GM19324 (cell line): ENCODE results near the gene USP31.
"Not testable (repeated sequence)": the region's sequence is repeated elsewhere in the genome, so short reads cannot be mapped to it uniquely, and the experiment has no call there.

Source experiments
- ATAC-seq: cut with Tn5 transposase; IDR thresholded peaks from one replicate; pipeline ENCODE4 v1.9.1; 2021; ENCODE audit warnings: mild to moderate bottlenecking, moderate library complexity; ENCODE audit not compliant: unreplicated experiment, low FRiP score

USP31 gene

DNA sequence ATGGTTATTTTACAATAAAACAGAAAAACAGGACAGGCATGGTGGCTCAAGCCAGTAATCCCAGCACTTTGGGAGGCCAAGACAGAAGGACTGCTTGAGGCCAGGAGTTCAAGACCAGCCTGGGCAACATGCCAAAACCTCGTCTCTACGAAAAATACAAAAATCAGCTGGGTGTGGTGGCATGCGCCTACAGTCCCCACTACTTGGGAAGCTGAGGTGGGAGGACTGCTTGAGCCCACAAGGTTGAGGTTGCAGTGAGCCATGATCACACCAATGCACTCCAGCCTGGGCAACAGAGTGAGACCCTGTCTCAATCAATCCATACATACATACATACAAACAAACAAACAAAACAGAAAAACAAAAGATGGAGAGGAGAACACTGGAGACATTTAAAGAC, 45.6 kb downstream of the USP31 start:
- no peak for ATAC-seq

DNA sequence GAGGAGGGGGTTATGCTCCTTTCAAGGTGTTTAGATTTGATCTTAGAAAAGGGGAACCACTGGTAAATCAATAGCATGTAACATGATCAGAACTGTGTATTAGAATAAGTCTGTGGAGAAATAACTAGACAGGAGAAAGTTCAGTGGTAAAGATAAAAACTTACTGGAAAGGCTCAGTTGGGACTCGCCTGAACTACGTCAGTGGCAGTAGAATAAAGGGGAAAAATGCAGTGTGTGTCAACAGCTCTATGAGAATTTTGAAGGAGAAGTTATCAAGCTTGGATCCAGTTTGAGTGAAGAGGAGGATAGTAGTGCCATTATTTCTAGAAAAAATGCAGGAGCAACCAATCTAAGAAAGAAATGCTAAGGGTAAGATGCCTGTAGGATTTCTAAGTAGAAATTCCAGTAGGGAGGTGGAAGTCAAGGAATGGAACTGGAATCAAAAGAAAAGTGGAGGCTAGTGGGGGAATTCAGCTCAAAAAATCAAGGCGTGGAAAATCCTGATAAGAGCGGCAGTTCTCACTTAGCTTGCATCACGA, 48.2 kb downstream of the USP31 start:
- ATAC-seq = no peak

DNA sequence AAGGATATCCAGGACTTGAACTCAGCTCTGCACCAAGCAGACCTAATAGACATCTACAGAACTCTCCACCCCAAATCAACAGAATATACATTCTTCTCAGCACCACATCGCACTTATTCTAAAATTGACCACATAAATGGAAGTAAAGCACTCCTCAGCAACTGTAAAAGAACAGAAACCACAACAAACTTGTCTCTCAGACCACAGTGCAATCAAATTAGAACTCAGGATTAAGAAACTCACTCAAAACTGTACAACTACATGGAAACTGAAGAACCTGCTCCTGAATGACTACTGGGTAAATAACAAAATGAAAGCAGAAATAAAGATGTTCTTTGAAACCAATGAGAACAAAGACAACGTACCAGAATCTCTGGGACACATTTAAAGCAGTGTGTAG, 52.8 kb downstream of the USP31 start:
- not testable (repeated sequence) for ATAC-seq

DNA sequence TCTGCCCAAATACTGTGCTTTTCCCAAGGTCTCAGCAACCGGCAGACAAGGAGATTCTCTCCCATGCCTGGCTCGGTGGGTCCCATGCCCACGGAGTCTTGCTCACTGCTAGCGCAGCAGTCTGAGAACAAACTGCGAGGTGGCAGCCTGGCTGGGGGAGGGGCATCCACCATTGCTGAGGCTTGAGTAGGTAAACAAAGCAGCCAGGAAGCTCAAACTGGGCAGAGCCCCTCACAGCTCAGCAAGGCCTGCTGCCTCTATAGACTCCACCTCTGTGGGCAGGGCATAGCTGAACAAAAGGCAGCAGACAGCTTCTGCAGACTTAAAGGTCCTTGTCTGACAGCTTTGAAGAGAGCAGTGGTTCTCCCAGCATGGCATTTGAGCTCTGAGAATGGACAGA, 55.1 kb downstream of the USP31 start:
- ATAC-seq = not testable (repeated sequence)

DNA sequence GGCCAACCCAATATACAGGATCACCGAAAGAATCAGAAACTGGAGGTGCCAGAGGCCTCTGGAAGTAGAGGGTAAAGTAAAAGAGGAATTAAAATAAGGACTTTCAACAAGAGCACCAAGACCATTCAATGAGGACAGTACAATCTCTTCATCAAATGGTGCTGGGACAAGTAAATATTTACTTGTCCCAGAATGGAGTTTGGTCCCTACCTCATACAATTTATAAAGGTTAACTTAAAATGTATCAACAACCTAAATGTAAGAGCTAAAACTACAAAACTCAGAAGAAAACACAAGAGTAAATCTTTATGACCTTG, 56.5 kb downstream of the USP31 start:
- ATAC-seq = no peak

DNA sequence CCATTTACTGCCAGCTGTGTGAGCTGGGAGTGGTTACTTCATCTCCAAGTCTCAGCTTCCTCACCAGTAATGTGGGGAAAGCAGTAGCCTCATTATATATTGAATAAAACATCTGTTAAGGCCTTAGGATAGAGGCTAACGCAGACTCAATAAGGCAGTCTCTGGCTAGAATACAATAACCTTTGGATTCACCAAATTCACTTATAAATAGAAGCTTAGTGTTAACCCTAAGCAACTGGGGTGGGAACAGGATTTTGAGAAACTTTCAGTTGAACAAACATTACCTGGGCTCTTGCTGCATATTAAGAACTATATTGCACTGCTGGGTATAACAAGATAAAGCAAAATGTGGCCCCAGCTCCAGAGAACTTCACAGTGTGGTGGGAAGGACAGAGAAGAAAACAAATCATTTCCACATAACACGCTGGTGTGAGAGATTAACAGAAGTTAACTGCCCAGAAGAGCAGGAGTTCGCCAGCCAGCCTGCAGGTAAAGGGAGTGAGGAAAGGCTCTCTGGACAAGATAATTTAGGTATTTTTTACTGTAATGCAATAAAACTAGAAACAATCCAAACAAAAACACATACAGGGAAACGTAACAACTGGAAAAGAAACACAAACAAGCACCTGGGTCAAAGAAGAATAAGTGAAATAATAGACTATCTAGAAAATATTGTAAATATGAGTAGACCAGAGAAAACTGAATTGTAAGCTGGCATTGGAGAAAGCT, 57.0 kb downstream of the USP31 start:
- ATAC-seq = no peak

DNA sequence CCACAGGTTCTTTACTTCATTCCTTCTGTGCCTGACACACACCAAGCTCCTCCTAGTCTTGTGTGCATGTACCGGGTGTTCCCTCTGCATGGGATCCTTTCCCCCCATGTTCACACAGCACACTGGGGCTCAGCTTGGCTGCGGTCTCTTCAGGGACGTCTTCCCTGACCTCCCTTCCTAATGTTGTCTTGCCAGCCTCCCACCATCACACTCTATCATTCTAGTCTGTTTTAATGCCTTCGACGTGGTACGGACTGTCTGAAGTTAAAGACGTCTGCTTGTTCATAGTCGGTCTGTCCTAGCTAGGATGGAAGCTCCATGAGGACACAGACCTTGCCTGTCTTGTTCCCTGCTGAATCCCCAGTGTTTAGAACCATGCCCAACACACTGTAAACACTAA, 60.1 kb downstream of the USP31 start:
- ATAC-seq = no peak

DNA sequence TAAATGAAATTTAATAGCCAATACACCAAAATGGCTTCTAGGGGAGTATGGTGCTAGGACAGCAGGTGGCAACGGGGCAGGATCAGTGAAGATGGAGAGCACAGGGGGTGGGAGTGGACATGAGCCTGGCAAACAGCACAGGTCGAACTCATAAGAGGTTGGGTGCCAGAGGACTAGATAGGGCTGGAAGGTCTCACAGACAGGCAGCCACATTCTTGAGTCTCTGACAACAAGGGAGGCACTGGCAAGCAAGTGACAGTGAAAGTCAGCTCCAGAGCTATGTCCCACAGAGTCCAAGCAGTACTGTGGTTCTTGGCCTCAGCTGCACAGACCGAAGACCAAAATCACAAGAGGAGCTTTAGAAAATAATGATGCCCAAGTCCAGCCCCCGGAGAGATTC, 61.2 kb downstream of the USP31 start:
- ATAC-seq = no peak

DNA sequence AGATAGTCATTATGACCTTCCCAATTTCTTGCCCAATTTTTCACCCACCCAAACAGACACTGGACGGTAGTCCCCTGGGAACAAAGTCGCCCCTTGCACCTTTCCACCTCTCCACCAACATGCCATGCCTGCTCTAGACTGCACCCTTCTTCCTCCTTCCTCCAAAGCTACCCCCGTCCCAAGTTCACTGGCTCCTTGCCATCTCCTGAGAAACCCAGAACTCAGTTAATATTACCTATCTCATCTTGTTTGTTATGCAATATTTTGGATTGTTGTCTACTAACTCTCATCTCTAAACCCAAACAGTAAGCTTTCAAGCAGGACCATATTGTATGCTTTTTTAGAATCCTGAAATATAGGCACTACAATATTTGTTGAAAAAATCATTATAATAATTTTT, 63.3 kb downstream of the USP31 start:
- no peak for ATAC-seq

DNA sequence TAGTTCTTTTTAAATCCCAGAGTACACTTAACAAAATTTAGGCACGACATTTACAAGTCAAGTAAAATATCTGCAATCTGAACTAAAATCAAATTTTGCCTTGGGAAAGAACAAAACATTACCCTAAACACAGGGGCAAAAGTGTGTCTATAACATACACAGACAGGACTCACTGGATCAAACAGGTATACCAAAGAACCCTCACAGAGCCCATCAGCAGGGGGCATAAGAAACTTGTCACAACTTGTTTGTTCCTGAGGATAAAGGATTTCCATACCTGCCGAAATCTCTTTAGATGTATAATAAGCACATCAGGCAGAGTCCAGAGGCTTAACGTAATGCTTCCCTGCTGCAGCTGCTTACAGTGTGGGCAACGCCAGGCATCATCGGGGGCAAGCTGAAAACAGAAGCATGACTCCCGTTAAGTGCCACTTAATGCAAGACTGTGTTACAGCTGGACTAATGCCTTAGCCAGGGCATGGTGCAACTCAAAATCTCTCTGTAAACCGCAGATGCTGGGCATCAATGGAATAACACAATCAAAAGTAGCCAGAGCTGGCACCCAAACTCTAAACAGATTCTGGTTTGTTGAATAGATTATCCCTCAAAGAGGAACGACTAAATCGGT, 67.0 kb downstream of the USP31 start:
- no peak for ATAC-seq

DNA sequence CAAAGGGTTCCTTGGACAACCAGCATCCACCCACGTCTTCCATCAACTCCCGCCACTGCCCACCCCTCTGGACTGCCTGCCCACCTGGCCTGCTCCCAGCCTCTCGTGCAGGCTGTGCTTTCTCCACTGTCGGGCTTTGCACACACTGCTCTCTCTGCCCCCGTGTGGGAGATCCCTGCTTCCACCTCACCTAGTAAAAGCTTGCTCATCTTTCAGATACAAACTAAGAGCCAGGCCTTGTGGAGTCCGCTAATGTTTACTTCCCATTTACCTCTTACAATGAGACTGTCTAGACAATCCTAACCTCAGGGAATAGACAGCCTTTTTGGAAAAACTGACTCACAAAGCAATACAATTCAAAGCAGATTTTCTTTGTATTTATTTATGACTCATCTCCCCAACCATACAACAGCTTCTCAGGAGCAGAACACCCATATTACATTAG, 67.6 kb downstream of the USP31 start:
- no peak for ATAC-seq

DNA sequence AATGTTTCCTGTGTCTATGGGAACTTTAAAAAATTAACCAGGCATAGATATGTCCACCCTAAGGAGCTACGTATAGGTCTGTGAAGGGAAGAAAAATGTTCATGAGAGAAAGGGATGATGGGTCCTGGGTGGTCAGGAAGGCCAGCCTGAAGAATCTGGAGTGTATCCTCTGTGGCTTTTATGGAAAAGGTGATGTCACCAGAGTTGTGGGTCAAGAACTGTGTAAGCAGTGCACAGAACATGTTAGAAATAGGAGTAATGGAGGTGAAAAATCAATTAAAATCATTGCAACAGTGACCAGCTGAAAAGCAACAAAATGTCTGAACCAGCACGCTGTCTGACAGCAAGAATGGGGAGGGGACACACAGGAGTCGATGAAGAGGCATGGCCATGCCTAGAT, 68.5 kb downstream of the USP31 start:
- ATAC-seq = no peak

DNA sequence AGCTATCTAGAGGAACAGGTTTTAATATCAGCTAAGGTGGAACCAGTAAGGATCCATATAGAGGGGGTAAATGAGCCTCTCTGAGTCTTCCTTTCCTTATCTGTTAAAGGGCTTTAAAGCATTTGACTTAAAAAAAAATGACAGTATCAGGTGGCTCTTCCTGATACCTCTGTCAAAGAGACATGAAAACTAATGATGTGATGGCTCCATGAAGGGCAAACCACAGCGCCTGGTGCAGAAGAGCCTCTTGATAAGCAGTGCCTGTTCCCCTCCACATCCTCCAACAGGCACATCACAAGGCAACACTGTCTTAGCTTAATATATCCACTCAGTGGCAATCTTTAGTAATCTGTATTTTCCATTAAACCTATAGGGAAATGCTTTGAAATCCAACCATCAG, 68.9 kb downstream of the USP31 start:
- ATAC-seq = no peak

DNA sequence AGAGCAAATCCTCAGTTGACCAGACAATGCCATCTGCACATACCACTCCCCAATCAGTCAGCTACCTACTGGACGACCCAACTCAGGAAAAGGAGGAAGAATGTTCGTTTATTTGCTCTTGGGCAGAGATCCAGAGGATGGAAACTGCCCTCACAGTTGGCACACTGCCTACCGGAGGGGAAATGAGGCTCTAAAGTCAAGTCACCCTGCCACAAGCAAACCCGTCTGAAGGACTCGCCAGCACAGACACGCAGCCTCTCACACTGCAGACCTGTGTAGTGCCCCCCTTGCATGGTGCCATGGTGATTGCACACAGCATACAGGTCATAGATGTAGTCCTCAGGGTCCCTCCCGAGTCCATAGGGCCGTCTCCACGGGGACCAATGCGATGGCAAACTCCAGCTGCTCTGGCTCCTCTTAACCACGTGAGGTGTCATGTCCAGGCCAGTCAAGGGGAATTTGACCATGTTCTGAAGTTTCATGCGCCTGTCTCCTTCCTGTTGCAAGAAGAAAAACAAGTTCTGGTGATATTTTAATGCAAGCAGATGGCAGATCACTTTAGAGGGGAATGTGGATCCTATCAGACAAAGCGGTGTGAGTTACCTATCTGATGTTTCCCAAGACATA, 69.5 kb downstream of the USP31 start:
- no peak for ATAC-seq

DNA sequence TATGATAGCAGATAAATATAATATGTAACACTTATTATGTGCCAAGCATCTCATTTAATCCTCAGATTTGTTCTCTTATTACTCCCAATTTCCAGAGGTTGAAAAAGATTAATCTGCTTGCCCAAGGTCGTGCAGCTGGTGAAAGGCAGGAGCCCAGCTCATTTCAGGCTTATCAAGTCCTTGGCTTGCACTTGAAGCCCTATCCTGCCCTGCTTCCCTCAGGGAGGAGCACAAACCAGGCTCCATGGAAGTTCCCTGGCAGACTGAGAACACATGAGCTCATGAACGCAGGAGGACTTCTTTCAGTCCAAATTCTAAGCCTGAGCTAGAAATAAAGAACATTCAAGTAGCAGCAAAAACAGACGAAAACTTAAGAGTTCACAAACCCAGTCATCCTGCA, 74.8 kb downstream of the USP31 start:
- ATAC-seq = no peak

DNA sequence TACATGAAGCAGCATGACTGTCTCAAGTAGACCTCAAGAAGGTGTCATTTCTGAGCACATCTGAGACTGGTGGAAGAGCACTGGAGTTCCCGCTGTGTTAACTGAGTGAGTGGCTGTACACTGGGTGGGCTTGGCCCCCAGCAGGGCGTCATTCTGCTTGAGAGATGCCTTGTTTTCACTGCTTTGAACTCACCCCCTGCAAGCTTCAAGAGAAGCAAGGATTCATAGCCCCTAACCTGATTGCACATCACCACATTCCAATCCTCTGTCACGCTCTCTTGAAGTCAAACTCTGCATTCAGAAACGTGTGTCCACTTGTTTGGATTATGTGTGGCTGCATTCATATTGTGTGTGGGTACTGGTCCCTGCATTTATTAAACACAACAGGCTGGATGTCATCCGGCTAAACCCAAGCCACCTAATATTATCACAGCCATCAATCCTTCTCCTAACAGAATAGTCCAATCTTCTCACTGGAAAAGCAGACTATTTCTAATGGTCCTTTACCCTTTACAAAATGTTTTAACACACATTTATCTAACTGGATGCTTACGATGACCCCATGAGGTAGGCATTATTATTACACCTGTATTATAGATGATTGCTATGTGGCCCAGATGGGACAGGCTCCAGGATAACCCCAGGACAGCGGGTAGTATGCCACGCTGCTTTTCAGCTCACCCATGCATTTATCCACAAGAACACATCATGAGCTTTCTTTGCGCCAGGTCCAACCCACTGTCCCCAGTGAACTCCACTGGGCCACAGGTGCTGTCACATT, 76.3 kb downstream of the USP31 start:
- ATAC-seq = no peak

DNA sequence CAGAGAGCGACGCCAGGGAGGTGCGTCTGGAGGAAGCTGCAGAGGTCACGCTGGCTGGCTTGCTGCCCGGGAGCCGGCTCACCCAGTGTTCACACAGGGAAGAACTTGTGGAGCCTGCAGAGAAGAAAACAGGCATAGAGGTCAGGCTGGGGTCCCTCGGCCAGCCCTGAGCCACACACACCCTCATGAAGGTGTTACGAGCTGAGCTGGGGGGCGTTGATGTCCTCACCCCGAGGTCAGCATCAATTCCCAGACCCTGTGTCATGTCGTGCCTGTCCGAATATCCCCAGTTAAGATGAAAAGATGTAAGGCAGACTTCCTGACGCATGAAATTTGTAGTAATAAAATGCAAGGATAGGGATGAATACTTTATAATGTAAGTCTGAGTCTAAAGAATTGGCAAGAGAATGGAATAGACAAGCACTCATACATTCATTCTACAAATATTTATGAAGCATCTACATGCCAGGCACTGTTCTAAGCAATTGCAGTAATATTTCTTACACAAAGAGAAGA, 77.1 kb downstream of the USP31 start:
- no peak for ATAC-seq

DNA sequence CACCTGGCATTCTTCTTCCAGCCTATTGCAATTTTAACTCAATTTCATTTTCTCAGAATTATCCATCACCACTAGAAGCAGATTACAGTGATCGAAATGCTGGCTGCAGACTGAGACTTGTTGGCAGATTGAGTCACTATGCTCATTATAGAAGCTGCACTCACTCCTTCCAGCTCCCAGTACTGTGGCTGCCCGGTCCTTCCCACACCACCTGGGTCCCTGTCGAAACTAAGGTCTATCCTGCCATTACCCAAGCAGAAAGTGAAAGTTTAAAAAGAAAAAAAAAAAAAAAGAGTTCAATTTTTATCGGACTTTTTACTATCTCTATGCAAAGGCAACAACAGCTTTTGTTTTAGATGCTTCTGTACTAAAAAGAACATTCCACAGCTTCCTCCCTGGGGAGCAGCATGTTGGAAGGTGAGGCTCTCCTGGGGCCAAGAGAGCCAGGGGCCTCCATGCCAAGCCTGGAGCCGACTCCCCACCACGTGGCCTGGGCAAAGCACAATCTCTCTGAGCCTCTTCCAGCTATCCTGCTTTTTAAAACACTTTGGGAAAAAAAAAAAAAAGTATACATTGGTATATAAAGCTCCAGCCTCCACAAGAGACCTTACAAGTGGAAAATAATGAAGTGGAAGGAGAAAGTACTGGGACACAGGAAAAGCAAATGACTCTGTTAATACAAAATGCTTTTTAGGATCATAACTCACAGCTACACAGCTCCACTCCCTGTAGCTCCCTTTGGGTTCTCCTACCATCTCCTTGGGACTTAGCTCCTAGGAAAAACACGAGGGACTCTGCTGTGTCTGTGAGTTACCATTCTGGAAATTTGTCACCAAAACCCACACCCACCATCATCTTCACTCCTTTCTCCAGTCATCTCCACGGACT, 77.8 kb downstream of the USP31 start:
- ATAC-seq = no peak

DNA sequence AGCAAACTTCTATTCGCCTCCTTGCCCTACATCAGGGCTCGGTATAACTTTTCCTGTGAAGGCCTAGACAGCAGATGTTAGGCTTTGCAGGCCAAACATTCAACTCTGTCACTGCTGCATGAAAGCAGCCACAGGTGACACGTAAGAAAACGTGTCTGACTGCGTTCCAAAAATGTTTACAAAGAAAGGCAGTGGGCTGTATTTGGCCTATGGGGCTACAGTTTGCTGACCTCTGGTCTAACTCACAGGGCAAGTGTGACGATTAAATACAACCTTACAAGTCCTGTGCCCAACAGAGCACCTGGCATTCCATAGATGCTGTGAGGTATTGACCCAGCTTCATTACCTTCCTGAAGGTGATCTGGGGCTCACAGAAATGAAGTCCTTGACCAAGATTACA, 79.4 kb downstream of the USP31 start:
- no peak for ATAC-seq
